NK-92 treated with Interleukin-12 subunit alpha and Interleukin-12 subunit beta, amount 100 ng/mL, for 24 hours (cell line): ENCODE data around the gene NCKAP5.

Source experiments
- DNase-seq: peaks from one replicate; lab custom pipeline; 2025; lab: John Stamatoyannopoulos, UW

Gene NCKAP5

DNA sequence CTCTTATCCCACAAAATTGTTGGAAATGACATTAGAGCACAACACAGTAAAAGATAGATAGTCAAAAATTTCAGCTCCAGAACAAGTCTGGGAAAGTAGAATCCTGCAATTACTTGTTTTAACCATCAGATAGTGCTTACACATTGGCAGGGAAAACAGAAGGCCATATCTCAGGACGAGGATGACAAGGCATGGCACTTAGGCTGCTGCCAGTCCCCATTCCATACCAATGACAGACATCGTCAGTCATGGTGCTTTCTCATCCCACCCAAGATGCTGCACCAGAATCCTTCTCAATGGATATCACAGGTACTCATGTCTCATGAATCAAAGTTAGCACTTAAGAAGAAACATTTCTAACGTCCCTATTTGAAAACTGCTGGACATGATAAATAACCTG is 187.3 kb downstream of the NCKAP5 start:
- no peak for DNase-seq

DNA sequence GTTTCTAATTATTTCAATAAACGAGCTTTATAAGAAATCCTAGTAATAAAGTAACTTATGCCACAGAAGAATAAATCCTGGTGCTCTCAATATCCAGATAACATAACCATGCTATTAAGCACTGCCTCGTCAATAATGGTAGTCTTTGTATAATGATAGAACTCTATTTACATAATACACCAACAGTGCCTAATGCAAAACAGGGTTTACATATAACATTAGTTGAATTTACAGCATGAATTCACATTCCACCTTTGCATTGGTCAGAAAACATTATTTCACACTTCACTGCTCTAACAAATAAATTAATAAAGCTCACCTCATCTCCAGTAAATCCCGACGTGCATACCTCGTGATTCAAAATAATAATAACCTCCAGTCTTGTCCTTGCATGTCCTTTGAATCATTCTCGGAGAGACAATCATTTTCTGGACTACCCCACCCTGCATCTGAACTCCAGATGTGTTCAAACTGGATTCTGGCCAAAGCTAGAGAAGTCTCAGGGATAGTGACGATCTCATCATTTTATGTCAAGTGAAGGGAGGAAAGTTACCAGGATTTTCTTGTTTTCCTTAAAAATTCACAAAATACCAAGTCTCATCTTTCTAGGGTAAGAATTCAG is 189.2 kb downstream of the NCKAP5 start:
- no peak for DNase-seq

DNA sequence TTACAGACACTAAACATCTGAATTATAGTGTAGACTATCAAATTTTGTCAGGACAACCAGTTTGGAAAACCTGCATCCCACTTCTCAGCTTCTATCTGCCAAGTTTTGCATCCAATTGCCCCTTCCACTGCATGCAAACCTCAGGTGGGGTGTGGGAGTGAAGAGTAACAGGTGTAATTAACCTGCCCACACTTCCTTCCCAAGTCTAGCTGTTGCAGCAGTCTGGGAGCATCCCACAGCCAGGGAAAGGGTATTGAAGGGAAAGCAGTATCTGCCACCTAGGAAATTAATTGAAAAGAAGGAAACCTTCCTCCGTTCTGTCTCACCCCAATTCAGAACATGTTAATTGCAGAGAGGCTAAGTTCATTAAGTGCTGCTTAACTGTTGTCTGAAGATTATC is 189.9 kb downstream of the NCKAP5 start:
- DNase-seq = no peak

DNA sequence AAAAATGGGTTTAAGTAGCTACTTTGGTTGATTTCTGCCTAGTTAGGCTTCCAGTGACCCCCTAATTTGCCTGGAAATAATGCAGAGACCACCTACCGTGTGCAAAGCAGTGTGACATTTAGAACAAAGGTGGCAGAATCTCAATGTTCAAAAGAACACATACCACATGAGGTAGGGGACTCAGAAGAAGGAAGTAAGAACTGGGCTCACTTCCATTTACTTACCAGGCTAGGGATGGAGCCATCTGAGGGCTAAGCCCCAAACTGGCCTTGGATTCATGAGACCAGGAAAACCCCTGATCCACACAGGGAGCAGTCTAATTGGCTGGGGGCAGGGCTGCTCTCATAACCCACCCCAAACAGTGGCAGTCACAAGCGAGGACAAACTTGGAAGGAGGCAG is 190.7 kb downstream of the NCKAP5 start:
- DNase-seq = no peak

DNA sequence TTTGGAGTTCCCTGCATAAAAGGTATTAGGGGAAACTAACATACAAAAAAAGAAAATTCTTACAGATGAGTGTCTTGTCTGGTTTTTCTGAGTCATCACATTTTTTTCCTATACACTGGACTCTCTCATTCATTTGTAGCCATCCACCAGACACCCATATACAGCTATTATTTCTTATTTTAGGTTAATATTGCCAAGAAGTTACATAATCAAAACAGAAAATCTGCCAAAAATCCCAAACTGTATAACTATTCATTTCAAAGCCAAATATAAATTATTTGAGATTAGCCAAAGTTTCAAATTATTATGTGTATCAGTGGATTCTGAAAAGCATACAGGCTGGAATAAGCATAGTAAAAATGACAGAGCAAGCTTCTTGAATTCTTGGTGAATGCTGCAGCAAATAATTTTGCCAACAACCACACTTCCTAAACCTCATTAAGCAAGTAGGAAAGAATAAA is 191.2 kb downstream of the NCKAP5 start:
- DNase-seq = no peak

DNA sequence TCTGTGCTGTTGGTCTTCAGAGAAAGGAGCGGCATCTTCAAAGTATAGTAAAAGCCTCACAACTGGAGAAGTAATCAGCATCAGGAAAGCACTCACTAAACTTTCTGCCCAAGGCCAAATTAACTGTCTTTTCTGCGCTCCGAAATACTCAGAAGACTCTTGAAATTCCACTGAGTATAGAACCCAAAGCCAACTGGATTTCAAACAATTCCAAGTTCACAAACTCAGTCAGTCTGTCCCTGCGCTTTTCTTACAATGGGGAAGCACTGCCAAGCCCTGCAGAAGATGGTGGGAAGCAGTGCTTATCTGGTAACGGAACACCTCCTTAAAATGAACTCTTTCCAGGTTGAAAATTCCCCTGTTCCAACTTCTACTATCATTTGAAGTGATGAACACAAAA is 193.5 kb downstream of the NCKAP5 start:
- DNase-seq = no peak

DNA sequence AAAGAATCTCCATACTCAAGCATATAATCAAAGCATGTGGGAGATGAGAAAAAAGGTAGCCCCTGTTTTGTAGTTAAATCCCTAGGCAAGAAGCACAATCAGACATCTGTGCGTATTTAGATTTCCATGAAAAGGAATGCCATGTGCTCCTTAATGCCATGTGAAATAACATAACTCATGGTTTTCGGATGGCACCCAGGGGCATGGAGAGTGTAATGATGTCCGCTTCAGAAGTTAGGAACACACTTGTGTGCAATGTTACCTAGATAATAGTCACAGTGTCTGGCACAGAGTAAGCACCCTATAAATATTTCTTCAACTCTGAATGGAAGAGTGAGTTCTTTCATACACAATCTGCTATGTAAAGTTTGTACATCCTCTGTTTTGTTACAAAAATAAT is 197.0 kb downstream of the NCKAP5 start:
- no peak for DNase-seq

DNA sequence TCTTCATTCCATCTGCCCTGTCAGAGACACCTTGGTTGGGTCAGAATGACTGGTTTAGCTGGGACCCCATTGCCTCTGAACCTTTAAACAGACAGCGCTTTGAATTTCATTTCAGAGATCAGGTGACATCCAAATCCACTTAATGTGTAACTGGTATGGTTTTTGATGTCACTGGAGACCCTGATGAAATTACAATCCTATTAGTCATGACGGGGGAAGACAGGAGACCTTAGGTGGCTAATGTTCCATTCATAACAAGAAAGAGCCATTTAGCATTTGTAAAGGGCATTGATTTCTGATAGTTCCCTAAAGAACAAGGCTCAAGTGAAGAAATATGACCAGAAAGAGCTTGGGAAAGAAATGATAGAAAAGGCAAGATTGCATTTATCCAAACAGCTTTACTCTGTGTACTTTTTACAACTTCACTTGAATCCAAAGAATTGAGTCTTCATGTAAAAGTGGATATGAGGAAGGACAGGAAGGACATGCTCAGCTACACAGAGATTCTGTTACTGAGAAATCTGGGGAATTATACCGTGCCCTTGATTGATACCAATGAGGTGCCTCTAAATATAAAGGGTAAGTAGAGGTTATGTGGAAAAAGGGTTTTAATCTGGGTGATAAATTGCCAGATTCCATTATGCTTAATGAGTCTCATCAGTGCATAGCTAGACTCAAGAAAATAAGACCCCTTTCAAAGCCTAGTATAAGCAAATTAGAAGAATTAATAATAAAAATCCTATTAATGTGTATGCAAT is 198.2 kb downstream of the NCKAP5 start:
- DNase-seq = no peak

DNA sequence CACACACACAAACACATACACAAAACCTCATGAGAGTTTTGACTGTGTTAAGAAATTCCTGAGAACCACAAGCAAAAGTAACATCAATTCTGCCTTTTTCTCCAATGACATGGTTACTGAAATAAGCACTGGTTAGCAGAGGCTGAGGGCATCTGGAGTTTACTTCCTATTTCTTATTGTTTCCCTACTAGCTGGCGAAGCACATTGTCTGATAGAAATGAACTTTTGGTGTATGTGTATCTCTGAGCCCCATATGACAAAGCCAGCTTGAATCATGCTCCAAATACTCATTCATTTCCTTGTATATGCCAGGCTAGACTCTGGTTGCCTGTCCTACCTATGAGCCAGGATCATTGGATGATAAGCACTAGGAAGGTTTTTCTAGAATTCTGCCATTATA is 203.1 kb downstream of the NCKAP5 start:
- no peak for DNase-seq

DNA sequence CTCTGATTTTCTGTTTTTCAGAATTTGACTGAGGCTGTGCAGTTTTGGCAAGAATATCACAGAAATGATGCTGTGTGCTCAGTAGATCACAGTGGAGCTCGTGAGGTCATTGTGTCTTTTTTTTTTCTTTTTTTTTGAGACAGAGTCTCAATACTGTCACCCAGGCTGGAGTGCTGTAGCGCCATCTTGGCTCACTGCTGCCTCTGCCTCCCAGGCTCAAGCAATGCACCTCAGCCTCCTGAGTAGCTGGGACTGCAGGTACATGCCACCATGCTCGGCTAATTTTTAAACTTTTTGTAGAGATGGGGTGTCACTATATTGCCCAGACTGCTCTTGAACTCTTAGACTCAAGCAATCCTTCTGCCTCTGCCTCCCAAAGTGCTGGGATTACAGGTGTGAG is 203.6 kb downstream of the NCKAP5 start:
- DNase-seq = no peak

DNA sequence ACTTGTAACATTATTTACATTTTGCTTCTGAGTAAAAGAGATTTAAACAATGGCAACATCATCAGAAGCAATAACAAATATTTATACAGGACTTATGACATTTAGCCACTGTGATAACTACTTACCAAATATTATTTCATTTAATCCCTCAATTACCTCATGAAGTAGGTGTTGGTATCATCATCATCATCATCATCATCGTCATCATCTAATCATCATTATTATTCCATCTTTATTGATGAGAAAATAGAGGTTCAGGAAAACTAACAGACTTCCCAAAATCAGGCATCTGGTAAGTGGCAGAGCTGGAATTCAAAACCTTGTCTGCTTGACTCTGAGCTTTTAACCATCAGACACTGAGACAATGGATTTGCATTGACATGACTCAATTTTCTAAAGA is 204.4 kb downstream of the NCKAP5 start:
- no peak for DNase-seq

DNA sequence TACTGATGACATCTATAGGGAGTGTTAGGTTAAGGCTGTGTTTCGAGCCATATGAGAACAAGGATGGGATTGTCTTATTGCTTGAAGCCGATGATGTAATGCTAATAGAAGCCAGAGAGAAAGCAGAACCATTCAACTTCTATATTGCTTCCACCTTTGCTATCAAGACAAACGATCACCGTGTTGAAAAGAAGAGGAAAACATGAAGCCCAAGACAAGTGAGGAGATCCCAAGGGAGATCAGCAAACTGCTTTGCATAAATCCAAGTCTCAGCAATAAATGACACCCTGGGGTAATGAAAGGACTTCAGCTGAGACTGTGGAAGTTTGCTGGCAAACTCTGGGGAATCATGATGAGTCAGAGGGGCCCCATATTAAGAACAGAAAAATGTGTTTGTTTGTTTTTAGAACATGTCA is 206.2 kb downstream of the NCKAP5 start:
- DNase-seq = no peak

DNA sequence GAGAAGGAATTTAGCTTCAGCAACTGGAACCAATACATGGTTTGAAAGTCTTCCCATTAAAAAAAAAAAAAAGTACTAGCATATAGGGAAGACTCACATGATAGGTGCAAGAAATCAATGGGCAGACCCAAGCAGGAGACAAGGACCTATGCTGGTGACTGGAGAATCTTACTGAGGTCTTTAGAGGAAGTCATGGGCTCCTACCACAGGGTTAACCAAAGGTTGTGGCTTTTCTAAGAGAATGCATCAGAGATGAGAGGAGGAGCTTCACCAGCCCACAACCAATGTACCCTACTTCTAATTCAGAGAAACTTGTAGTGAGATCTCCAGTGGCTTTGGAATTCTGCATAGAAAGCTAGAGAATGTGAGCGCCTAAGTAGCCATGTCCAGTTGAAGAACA is 207.4 kb downstream of the NCKAP5 start:
- DNase-seq = no peak

DNA sequence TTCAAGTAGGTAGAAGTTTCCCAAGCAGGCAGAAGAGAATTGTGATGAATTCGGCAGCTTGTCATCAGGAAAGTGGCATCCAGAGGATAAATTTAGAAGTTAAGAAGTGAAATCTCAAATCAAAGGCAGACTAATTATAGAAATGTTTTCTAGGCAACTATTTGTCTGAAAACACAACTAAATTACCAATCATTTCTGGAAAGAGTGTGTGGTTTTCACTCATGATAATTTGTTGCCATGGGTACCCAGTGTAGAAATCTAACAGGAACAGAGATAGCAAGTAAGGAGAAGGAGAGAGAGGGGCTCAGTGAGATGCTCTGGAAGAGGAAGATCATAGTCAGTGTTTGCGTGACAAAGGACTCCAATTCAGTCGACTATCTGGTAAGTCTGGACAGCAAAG is 208.1 kb downstream of the NCKAP5 start:
- DNase-seq = no peak

DNA sequence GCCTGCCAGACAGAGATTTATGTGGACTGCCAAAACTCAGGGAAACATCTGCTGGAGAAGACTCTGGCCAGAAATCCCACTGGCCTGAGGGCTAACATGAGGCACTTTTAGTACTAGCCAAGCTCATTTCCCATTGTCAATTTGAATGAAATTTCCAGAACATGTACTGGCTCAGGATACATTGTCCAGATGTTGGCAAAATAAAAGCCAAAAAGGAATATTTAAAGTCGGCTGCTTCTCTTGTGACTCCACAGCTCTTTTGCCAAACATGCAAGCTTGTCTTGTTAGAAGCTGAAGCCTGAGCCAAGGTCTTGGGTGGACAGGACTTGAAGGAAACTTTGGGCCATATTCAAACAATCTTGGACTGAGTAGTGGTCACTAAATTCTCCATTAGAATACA is 215.5 kb downstream of the NCKAP5 start:
- no peak for DNase-seq

DNA sequence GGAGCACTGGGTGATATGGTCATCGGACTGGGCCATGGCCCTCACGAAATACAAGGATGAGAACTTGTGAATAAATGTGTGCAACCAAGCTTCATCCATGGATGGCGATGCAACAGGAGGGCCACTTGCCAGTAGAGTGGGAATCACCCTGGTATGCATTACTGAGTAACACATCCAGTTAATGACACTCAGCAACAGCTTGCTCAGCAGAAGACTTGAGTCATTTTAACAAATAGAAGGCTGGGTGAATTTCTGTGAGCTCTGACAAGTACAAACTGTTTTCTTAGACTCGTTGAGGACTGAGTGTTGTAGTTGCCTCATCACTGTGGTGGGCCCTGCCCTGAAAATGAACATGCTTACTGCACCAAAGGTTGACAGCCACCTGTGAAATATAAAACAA is 221.6 kb downstream of the NCKAP5 start:
- DNase-seq = no peak

DNA sequence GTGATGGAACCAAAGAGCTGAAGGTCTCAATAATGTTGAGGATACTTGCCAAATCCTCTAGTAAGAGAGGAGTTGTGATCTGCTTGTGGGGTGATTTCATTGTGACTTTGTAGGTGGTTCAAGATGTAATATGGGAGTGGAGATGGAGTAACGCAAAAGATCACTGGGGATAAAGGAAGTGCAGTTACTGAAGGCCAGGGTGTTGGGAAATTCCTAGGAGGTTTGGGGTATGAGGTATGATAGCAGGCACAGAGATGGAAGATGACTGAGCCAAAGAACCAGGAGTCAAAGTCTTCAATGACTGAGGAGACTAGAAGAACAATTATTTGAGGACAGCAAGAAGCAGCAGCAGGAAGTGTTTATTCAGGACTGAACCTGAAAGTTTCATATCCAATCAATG is 222.6 kb downstream of the NCKAP5 start:
- no peak for DNase-seq

DNA sequence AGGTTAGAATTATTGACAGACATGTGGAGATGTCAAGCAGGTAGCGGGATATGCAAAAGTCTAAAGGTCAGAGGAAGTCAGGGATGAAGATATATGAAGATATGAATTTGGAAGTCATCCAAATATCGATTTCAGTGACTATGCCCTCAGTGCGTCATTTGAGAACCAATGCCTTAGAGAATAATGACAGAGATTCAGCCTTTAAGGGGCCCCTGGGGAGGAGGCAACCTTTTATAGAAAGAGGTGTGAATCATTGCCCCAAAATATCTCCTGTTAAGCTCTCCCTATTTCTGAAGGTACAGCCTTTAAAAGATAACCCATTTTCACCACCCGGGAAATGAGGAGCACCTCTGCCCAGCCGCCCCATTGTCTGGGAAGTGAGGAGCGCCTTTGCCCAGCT is 223.4 kb downstream of the NCKAP5 start:
- DNase-seq = no peak

DNA sequence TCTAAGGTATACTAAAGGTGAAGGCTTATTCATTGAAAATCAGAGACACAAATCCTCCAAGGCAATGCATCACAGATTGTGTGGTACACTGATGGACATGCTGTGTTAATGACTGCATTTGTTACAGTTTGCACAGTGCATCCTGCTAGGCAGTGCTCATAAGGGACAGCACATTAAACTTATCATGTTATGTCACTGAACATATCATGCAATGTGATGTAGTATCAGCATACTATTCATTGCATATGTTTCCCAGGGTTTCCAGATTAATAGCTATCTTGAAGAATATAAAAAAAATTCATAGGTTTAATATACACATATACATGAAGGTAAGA is 225.3 kb downstream of the NCKAP5 start:
- DNase-seq = no peak

DNA sequence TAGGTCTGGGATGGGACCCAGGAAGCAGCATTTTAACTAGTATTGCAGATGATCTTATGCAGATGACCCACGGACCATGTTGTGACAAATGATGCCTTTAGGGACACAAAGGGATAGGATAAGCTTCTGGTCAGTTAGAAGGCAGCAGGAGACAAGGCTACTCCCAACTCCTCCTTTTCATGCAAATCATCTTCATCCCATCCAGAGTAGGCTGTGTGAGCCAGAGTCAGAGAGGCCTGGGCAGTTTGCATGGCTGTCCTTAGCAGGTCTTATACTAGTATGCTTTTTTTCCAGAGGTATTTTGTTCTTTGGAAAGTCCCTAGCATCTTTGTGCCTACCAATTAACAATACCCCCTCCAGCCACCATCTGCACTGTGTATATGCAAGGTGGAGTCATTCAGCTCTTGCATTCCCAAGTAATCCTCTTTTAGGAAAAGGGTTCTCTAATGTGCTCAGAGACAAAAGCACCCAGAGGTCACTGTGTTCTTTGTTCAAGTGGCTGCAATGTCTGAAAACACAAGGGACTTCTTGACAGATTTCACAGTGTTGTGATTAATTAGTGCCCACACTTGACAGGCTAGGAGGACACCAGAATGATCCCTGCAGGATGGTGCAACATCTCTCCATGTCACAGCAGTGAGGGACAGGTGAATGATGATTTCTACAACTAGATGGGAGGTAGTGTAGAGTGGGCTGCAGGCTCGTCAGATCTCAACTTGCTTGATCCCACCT is 225.8 kb downstream of the NCKAP5 start:
- DNase-seq = no peak

DNA sequence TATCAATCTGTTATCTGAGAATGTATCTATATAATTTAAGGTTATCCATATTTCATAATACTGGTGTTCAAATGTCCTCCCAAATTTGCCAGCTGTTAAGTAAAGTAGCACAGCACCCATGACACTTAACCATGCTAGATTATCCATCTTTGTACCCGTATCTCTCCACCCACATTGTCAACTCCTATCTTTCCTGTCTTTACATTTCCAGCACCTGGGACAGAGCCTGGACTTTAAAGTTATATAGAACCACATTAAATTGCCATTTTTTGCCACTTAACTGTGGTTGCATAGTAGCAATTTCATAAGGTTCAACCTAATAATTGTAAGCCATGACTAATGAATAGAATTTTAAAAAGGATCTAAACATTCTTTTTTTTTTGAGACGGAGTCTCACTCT is 226.7 kb downstream of the NCKAP5 start:
- DNase-seq = no peak

DNA sequence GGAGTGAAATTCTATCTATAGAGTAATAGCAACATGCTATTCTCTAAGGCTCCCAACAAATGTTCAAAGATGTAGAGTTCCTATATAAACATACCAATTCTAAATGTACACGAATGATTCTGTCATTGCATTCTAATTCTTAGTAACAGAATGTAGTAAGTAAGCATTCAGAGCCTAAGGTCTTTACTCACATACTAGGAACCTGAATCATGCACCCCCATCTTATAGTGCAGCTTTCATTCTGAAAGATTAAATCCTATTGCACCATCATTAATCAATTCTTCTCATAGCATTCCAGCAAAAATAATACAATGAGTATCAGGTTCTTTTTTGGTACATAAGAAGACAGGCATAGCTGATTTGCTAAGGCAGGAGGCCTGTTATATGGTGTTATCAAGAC is 230.0 kb downstream of the NCKAP5 start:
- no peak for DNase-seq

DNA sequence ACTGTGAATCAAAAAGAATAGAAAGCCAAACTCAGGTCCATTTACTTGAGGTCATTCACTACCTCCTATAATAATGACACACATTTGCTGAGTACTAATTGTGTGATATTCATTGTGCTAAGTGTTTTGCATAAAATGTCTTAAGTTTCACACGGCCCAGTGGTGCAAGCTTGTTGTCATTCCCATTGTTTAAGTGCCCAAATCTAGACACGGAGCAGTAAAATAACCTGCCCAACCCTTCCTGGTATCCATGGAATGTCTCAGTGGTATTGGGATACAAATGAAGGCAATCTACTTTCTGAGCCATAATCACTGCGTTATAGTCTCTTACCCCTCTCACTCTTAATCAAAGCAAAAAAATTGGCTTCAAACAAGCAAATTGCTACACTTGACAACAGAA is 233.3 kb downstream of the NCKAP5 start:
- no peak for DNase-seq
